HepG2 (cell line): ENCODE results near the gene AGXT. TPM values are rescaled to one million over a fixed set of nuclear protein-coding genes. Genes with fewer than 3 reads are reported as not detected.
A peak's percentile ranks its signal among the peaks of the same experiment; 100 is the strongest.

Experiments used
- BRD4 ChIP-seq: sonication (generic); formaldehyde crosslinking; IDR thresholded peaks from 2 replicates; pipeline ENCODE4 v1.4.0; 2020; ENCODE audit warnings: missing genetic modification reagents
- FOXO4 ChIP-seq: sonication (generic); formaldehyde crosslinking; conservative IDR thresholded peaks from 2 replicates; pipeline ENCODE4 v1.8.1; 2023; ENCODE audit warnings: missing genetic modification reagents
- GMEB2 ChIP-seq: IDR thresholded peaks from 2 replicates; pipeline ENCODE4 v1.6.1; 2016; ENCODE audit warnings: missing biosample characterization, missing genetic modification reagents, low read depth
- HNRNPK ChIP-seq: fragments of 200-400 bp; formaldehyde crosslinking; IDR thresholded peaks from 2 replicates; pipeline ENCODE4 v1.6.1; 2018; ENCODE audit warnings: low read length, low read depth, moderate library complexity, mild to moderate bottlenecking; ENCODE audit not compliant: poor library complexity, severe bottlenecking
- JARID2 ChIP-seq: sonication (generic); formaldehyde crosslinking; IDR thresholded peaks from 2 replicates; pipeline ENCODE4 v1.8.1; 2023; ENCODE audit warnings: missing genetic modification reagents, inconsistent platforms; ENCODE audit not compliant: insufficient replicate concordance
- MEIS2 ChIP-seq: sonication (generic); formaldehyde crosslinking; IDR thresholded peaks from 2 replicates; pipeline ENCODE4 v1.9.0; 2021; ENCODE audit warnings: mild to moderate bottlenecking, missing genetic modification reagents
- SAFB2 ChIP-seq: sonication (generic); formaldehyde crosslinking; IDR thresholded peaks from 2 replicates; pipeline ENCODE4 v1.5.1; 2020; ENCODE audit warnings: missing genetic modification reagents, low read depth, mild to moderate bottlenecking, borderline replicate concordance
- SALL2 ChIP-seq: sonication (generic); formaldehyde crosslinking; IDR thresholded peaks from 2 replicates; pipeline ENCODE4 v1.8.1; 2023; ENCODE audit warnings: mild to moderate bottlenecking, missing genetic modification reagents, inconsistent platforms
- STAT5B ChIP-seq: sonication (generic); formaldehyde crosslinking; IDR thresholded peaks from 2 replicates; pipeline ENCODE4 v1.4.0; 2020; ENCODE audit warnings: missing genetic modification reagents
- ZBTB3 ChIP-seq: sonication (generic); formaldehyde crosslinking; IDR thresholded peaks from 2 replicates; pipeline ENCODE4 v1.4.0; 2020; ENCODE audit warnings: low read depth, mild to moderate bottlenecking, moderate library complexity, missing genetic modification reagents, borderline replicate concordance
- ZBTB49 ChIP-seq: sonication (generic); formaldehyde crosslinking; IDR thresholded peaks from 2 replicates; pipeline ENCODE4 v1.4.0; 2020; ENCODE audit warnings: missing genetic modification reagents, borderline replicate concordance
- ZFP36L1 ChIP-seq: sonication (generic); formaldehyde crosslinking; IDR thresholded peaks from 2 replicates; pipeline ENCODE4 v1.8.0; 2022; ENCODE audit warnings: mild to moderate bottlenecking, missing genetic modification reagents, moderate library complexity
- ZNF224 ChIP-seq: sonication (generic); formaldehyde crosslinking; IDR thresholded peaks from 2 replicates; pipeline ENCODE4 v1.5.0; 2020; ENCODE audit warnings: mild to moderate bottlenecking, missing genetic modification reagents
- ZNF431 ChIP-seq: sonication (generic); formaldehyde crosslinking; IDR thresholded peaks from 2 replicates; pipeline ENCODE4 v1.9.0; 2022; ENCODE audit warnings: missing genetic modification reagents, low read depth, mild to moderate bottlenecking, borderline replicate concordance
- ZNF747 ChIP-seq: sonication (generic); formaldehyde crosslinking; IDR thresholded peaks from 2 replicates; pipeline ENCODE4 v1.8.1; 2023; ENCODE audit warnings: missing genetic modification reagents, mild to moderate bottlenecking, borderline replicate concordance
- polyA plus RNA-seq, 8 experiments: library from polyadenylated mRNA; depleted of rRNA in 3 of 8; stranded (reverse) in 7 of 8; unstranded in 1 of 8; fragments of >200 nt; fragmentation: Illumina TruSeq in 4 of 8; extraction: Trizol in 4 of 8; gene quantifications; 2 replicates each; pipeline versions ENCODE4 v1.2.1 to v1.2.3, GENCODE V29; 2011 to 2016; ENCODE audit warnings: low read depth in 4 of 8, missing spikeins in 1 of 8, mixed read lengths in 1 of 8; ENCODE audit not compliant: insufficient read depth in 1 of 8
- total RNA-seq, 5 experiments: library from RNA; depleted of rRNA; stranded (reverse); fragments of >200 nt; fragmentation: Illumina TruSeq; extraction: Trizol; gene quantifications; 2 replicates each; pipeline ENCODE4 v1.2.3, GENCODE V29; 2016; ENCODE audit warnings: low read depth in 1 of 5
- TF ChIP-seq, protein P1 (sequence below): IDR thresholded peaks from 2 replicates; pipeline ENCODE4 v1.6.1; 2016
- TF ChIP-seq, protein P2 (sequence below): sonication (generic); formaldehyde crosslinking; IDR thresholded peaks from 2 replicates; pipeline ENCODE4 v1.5.1; 2020; ENCODE audit warnings: mild to moderate bottlenecking, missing genetic modification reagents, moderate library complexity

AGXT gene
- total and polyA plus RNA-seq, 2 of the 13 experiments (the other 11 are each of a cell fraction or from before 2014, with no cell fraction given), result 41.9 to 96.1 TPM

GRCh38 chr2:240857039-240858008 is 11.3 kb upstream of the AGXT start (continued):
- TF ChIP-seq, protein P1, sequence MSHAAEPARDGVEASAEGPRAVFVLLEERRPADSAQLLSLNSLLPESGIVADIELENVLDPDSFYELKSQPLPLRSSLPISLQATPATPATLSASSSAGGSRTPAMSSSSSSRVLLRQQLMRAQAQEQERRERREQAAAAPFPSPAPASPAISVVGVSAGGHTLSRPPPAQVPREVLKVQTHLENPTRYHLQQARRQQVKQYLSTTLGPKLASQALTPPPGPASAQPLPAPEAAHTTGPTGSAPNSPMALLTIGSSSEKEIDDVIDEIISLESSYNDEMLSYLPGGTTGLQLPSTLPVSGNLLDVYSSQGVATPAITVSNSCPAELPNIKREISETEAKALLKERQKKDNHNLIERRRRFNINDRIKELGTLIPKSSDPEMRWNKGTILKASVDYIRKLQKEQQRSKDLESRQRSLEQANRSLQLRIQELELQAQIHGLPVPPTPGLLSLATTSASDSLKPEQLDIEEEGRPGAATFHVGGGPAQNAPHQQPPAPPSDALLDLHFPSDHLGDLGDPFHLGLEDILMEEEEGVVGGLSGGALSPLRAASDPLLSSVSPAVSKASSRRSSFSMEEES (CRISPR knock-in tag), result peak; percentile 96
- no peak for TF ChIP-seq HNRNPK
- TF ChIP-seq STAT5B (CRISPR knock-in tag), result 0 out of 2 replicates have a peak, but pooled peaks have one; percentile 60
- TF ChIP-seq, protein P2, sequence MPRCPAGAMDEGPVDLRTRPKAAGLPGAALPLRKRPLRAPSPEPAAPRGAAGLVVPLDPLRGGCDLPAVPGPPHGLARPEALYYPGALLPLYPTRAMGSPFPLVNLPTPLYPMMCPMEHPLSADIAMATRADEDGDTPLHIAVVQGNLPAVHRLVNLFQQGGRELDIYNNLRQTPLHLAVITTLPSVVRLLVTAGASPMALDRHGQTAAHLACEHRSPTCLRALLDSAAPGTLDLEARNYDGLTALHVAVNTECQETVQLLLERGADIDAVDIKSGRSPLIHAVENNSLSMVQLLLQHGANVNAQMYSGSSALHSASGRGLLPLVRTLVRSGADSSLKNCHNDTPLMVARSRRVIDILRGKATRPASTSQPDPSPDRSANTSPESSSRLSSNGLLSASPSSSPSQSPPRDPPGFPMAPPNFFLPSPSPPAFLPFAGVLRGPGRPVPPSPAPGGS, result peak; percentile 94
- peak; percentile 99 for TF ChIP-seq ZNF224
- peak; percentile 100 for TF ChIP-seq ZNF431
- TF ChIP-seq ZBTB49, result no peak
- TF ChIP-seq ZFP36L1 (CRISPR knock-in tag), result peak; percentile 99
- peak; percentile 97 for TF ChIP-seq MEIS2 (CRISPR knock-in tag)
- peak; percentile 63; the same call in 1 of the 2 replicates for TF ChIP-seq SALL2
- TF ChIP-seq ZBTB3 (CRISPR knock-in tag), result no peak
- TF ChIP-seq BRD4 (CRISPR knock-in tag), result peak; percentile 78
- 0 out of 2 replicates have a peak, but pooled peaks have one; percentile 90 for TF ChIP-seq FOXO4
- peak; percentile 50 for TF ChIP-seq JARID2 (CRISPR knock-in tag)
- peak; percentile 85 for TF ChIP-seq SAFB2 (CRISPR knock-in tag)
- no peak for TF ChIP-seq GMEB2
- peak; percentile 76 for TF ChIP-seq ZNF747 (CRISPR knock-in tag)
